ENCODE results near the gene LPAR5.
A peak's percentile ranks its signal among the peaks of the same experiment; 100 is the strongest.

LPAR5 gene

GRCh38 chr12:6635856-6636531 is at the start of gene LPAR5:
TSS of gene LPAR5 (minus strand) at chr12:6635959. CDS start at chr12:6621248, 14,711 bp downstream.
- peak; percentile 71 for DNase-seq (ENCODE audit: low read depth)
- no peak for TF ChIP-seq CTCF (IDR thresholded peaks at IDR 0.05; ENCODE audit: insufficient read depth, low read depth, low read length, missing control alignments)
- H3K4me3 ChIP-seq (ENCODE audit: low read depth, low read length): peak within 1 kb of the TSS; percentile 48

- DNase-seq (ENCODE audit: low read depth): peak; percentile 64
- peak; percentile 52 for TF ChIP-seq CTCF (IDR thresholded peaks at IDR 0.05; ENCODE audit: insufficient read depth, low read depth, low read length, missing control alignments)
- no peak overlapping the region for H3K4me3 ChIP-seq (ENCODE audit: low read depth, low read length)
Observed at GRCh38 chr12:6684609-6685008, 48.9 kb upstream of the LPAR5 start.

- no peak overlapping the region for H3K4me3 ChIP-seq (ENCODE audit: low read depth, low read length)
- DNase-seq (ENCODE audit: low read depth): no peak
- no peak for TF ChIP-seq CTCF (IDR thresholded peaks at IDR 0.05; ENCODE audit: insufficient read depth, low read depth, low read length, missing control alignments)
Observed at GRCh38 chr12:6676962-6677361, 41.2 kb upstream of the LPAR5 start.

- DNase-seq (ENCODE audit: low read depth): no peak
- no peak overlapping the region for H3K4me3 ChIP-seq (ENCODE audit: low read depth, low read length)
- TF ChIP-seq CTCF (IDR thresholded peaks at IDR 0.05; ENCODE audit: insufficient read depth, low read depth, low read length, missing control alignments): no peak
Observed at GRCh38 chr12:6672143-6672542, 36.4 kb upstream of the LPAR5 start.

GRCh38 chr12:6667559-6668210 is 31.9 kb upstream of the LPAR5 start:
- no peak overlapping the region for H3K4me3 ChIP-seq (ENCODE audit: low read depth, low read length)
- no peak for DNase-seq (ENCODE audit: low read depth)
- no peak for TF ChIP-seq CTCF (IDR thresholded peaks at IDR 0.05; ENCODE audit: insufficient read depth, low read depth, low read length, missing control alignments)

GRCh38 chr12:6666211-6666610 is 30.5 kb upstream of the LPAR5 start:
- TF ChIP-seq CTCF (IDR thresholded peaks at IDR 0.05; ENCODE audit: insufficient read depth, low read depth, low read length, missing control alignments): no peak
- no peak overlapping the region for H3K4me3 ChIP-seq (ENCODE audit: low read depth, low read length)
- no peak for DNase-seq (ENCODE audit: low read depth)

Data from GM12865 (cell line).